NB4 (cell line): ENCODE results near the gene DGKD.

ENCODE experiments used
- POLR2A ChIP-seq: IDR thresholded peaks from 2 replicates; pipeline ENCODE4 v1.6.1; 2011; ENCODE audit warnings: mild to moderate bottlenecking; ENCODE audit not compliant: insufficient read length; ENCODE audit errors: extremely low read depth
- TF ChIP-seq, protein P1 (sequence below): IDR thresholded peaks from one replicate; pipeline ENCODE4 v1.5.1; 2012; ENCODE audit warnings: low read depth, low read length
- TF ChIP-seq, protein P2 (sequence below): IDR thresholded peaks from 2 replicates; pipeline ENCODE4 v1.6.1; 2011; ENCODE audit warnings: low read depth, low read length

DNA sequence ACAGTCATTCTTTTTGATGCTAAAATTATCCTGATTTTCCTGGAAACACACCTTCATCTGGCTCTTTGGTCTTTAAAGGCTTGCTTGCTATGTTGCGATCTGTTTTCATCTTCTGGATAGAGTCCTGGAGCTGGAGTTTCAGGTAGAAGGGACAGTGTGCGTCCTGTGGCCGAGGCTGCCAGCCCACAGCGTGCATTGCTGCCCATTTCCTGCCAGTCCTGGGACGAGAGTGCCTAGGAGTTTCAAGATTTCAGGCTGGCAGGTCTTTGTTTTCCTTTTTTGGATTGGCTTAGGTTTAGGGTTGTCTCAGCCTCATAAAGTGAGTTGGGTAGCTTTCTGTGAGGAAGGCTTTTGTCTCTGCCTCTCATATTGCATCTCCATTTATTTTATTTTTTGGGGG, 14.5 kb downstream of the DGKD start:
- TF ChIP-seq, protein P1, sequence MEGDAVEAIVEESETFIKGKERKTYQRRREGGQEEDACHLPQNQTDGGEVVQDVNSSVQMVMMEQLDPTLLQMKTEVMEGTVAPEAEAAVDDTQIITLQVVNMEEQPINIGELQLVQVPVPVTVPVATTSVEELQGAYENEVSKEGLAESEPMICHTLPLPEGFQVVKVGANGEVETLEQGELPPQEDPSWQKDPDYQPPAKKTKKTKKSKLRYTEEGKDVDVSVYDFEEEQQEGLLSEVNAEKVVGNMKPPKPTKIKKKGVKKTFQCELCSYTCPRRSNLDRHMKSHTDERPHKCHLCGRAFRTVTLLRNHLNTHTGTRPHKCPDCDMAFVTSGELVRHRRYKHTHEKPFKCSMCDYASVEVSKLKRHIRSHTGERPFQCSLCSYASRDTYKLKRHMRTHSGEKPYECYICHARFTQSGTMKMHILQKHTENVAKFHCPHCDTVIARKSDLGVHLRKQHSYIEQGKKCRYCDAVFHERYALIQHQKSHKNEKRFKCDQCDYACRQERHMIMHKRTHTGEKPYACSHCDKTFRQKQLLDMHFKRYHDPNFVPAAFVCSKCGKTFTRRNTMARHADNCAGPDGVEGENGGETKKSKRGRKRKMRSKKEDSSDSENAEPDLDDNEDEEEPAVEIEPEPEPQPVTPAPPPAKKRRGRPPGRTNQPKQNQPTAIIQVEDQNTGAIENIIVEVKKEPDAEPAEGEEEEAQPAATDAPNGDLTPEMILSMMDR, result no peak
- TF ChIP-seq POLR2A, result no peak
- TF ChIP-seq, protein P2, sequence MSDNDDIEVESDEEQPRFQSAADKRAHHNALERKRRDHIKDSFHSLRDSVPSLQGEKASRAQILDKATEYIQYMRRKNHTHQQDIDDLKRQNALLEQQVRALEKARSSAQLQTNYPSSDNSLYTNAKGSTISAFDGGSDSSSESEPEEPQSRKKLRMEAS, result no peak
